A673 (cell line): ENCODE data around the gene PYGM.

Source experiments
- EZH2 ChIP-seq: fragments of 200-600 bp; sonication (generic); IDR thresholded peaks from 2 replicates; pipeline ENCODE4 v1.6.1; 2017; ENCODE audit warnings: borderline replicate concordance, low read depth, mild to moderate bottlenecking, mixed read lengths, antibody characterized with exemption, low read length; ENCODE audit not compliant: poor library complexity, severe bottlenecking
- TF ChIP-seq, protein P1 (sequence below): fragments of 300-800, 200-600 bp; sonication (generic); conservative IDR thresholded peaks from 2 replicates; pipeline ENCODE4 v1.5.1; 2017; ENCODE audit warnings: low read depth, mild to moderate bottlenecking, antibody characterized with exemption, low read length, moderate library complexity, mixed read lengths

DNA sequence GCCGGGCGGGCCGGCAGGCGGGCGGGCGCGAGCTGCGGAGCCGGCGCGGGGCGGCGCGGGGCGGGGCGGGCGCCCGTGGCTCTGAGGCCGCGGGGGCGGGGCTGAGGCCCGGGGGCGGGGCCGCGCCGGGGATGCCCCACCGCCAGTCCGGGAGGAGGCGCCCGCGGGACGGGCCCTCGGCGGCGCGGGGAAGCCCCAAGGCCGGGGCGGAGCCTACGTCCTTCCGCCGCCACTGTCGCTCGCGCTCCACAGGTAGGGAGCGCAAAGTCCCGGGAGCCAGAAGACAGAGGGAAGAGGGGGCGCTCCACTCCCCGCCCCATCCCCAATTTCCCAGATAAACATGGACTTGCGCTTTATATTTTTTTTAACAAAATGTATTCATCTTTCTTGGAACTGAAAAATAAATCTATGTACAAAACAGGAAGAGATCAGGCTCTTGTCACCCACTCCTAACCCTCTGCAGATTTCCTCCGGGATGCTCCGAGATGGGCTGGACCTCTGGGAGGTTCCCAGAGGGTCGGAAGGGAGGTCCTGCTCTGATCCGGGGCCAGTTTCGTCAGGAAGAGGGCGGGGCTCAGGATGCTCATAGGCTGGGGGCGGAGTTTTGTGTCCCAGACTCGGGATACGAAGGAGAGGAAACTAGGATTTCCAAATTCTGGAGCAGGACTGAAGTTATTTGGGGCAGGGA is 43.5 kb upstream of the PYGM start, which contains the start of gene MAP4K2:
- TF ChIP-seq, protein P1, sequence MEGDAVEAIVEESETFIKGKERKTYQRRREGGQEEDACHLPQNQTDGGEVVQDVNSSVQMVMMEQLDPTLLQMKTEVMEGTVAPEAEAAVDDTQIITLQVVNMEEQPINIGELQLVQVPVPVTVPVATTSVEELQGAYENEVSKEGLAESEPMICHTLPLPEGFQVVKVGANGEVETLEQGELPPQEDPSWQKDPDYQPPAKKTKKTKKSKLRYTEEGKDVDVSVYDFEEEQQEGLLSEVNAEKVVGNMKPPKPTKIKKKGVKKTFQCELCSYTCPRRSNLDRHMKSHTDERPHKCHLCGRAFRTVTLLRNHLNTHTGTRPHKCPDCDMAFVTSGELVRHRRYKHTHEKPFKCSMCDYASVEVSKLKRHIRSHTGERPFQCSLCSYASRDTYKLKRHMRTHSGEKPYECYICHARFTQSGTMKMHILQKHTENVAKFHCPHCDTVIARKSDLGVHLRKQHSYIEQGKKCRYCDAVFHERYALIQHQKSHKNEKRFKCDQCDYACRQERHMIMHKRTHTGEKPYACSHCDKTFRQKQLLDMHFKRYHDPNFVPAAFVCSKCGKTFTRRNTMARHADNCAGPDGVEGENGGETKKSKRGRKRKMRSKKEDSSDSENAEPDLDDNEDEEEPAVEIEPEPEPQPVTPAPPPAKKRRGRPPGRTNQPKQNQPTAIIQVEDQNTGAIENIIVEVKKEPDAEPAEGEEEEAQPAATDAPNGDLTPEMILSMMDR: peak; percentile 45
- TF ChIP-seq EZH2: no peak
